ENCODE data around the gene PSMG3.
A peak's percentile ranks its signal among the peaks of the same experiment; 100 is the strongest.
"Not testable (repeated sequence)": the region's sequence is repeated elsewhere in the genome, so short reads cannot be mapped to it uniquely, and the experiment has no call there.

PSMG3 gene

DNA sequence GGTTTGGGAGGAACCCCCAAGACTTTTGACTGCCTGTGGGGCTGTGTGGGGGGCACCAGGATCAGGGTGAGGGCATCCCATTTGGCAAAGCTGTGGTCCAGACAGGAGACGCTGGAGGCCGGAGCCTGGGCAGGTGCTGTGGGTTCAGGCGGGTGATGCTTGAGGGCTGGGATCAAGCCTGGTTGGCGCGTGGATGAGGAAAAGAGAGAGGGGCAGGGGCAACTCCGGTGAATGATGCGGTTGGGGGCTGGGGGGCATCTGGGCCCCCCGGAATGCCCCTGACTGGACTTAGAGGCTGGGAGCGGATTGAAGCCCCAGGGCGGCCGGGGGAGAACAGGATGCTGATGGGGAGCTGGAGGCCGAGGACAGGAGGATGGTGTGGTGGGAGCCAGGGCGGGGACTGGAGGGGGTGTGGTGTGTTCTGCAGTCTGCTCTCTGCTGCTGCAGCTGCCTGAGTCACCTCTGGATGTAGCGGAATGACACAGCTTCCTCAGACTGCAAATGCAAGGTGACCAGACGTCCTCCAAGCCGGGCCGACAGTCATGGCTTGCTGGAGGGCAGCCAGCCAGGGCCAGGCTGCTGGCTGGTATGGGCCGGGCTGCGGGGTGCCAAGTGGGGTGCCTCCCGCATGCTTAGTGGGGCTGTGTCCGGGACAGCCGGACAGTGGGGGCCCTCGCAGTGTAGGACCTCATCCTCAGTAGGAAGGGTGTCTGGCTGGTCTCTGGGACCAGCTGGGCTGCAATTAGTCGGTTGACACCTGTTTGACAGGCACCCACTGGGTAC lies 36.1 kb downstream of the PSMG3 start:
- DNase-seq (ENCODE audit: low read depth in 2 of 2), result peak in 1 of 2 donors; percentile 34

GRCh38 chr7:1533255-1533546 lies 36.6 kb downstream of the PSMG3 start:
- DNase-seq (ENCODE audit: low read depth in 2 of 2), result no peak

GRCh38 chr7:1532456-1533254 lies 37.2 kb downstream of the PSMG3 start:
- no peak for DNase-seq (ENCODE audit: low read depth in 2 of 2)

- DNase-seq (ENCODE audit: low read depth in 2 of 2), result no peak
These were observed 37.8 kb downstream of the PSMG3 start for GRCh38 chr7:1531979-1532455.

GRCh38 chr7:1531263-1531978 lies 38.4 kb downstream of the PSMG3 start:
- DNase-seq (ENCODE audit: low read depth in 2 of 2), result no peak

GRCh38 chr7:1530946-1531262 lies 38.9 kb downstream of the PSMG3 start:
- DNase-seq (ENCODE audit: low read depth in 2 of 2), result no peak

GRCh38 chr7:1529383-1530116 lies 40.3 kb downstream of the PSMG3 start:
- no peak for DNase-seq (ENCODE audit: low read depth in 2 of 2)

DNA sequence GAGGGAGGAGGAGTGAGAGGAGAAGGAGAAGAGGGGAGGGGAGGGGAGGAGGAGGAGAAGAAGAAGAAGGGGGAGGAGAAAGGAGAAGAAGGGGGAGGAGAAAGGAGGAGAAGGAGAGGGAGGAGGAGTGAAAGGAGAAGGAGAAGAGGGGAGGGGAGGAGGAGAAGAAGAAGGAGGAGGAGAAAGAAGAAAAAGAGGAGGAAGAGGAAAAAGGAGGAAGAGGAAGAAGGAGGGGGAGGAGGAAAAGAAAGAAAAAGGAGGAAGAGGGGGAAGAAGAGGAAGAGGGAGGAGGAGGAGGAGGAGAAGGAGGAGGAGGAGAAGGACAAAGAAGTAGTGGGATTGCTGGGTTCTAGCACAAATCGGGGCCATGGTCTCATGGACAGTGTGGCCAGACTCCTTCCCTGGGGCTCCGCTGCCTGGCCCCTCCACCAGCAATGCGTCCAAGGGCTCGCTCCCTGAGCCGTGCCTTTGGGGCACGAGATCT lies 43.5 kb downstream of the PSMG3 start:
- no peak for DNase-seq (ENCODE audit: low read depth in 2 of 2)

DNA sequence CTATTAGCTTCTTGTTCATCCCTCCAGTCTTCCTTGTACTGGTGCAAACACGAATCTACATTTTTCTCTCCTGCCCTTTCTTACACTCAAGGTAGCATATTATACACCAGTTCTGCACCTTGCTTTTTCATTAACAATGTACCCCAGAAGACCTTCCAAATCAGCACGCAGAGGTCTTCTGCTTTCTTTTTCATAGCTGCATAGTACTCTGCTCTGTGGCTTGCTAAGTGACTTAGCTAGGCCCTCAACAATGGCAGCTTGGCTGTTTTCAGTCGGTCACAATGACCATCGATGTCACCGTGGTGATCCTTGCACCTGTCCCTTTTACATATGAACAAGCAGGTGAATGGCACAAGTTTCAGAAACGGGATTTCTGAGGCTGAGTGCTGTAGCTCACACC lies 44.4 kb downstream of the PSMG3 start:
- no peak for DNase-seq (ENCODE audit: low read depth in 2 of 2)

DNA sequence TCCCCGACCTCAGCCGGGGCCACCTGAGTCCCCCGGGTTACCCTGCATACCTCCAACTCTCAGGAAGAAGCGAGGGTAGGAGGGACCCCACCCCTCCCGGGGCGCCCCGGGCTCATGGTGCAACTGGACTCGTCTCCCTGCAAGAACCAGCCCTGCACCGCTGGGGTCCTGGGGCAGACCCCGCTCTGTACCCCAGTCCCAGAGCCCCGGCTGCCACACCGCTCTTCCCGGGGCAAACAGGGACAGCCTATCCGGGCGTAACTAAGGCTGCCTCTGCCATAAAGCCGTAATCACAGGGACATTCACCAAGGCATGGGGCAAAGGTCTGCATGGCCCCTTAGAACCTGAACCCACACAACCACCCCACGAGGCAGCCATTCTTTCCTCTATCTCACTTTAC lies 46.0 kb downstream of the PSMG3 start:
- DNase-seq (ENCODE audit: low read depth in 2 of 2), result no peak

GRCh38 chr7:1523208-1523607 lies 46.6 kb downstream of the PSMG3 start:
- no peak for DNase-seq (ENCODE audit: low read depth in 2 of 2)

DNA sequence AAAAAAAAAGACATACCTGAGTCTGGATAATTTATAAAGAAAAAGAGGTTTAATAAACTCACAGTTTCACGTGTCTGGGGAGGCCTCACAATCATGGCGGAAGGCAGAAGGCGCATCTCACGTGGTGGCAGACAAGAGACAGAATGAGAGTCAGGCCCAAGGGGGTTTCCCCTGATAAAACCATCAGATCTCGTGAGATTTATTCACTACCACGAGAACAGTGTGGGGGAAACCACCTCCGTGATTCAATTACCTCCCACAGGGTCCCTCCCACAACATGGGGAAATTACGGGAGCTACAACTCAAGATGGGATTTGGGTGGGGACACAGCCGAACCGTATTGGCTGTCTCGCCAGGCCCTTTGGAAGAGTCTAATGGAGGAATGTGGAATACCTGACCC lies 48.4 kb downstream of the PSMG3 start:
- DNase-seq (ENCODE audit: low read depth in 2 of 2), result no peak

DNA sequence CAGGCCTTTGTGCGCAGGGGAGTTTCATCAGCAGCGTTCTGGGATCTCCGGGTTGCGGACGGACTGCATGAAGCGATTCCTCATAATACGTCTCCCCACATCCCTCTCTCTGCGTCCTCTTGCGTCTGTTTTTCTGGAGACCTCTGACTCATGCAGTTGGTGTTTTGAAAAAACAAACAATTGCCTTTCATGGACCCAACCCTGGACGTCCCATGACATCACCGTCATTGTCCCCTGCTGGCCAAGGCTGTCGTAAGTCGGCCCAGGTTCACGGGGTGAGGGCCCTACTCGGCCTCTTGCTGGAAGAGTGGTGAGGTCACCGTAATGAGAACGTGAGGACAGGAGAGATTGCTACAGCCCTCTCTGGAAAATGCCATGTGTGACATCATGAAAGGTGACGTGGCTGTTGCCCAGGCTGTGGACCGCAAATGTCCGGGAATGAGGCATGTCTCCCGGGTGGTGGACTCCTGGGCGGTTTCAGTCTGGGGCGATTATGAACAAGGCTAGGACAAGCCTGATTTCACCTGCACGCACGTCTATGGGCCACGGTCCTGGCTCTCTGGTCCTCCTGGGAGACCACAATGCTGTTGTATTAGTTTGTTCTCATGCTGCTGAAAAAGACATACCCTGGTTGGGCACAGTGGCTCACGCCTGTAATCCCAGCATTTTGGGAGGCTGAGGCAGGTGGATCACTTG lies 49.1 kb downstream of the PSMG3 start:
- DNase-seq (ENCODE audit: low read depth in 2 of 2), result no peak

- DNase-seq (ENCODE audit: low read depth in 2 of 2), result not testable (repeated sequence)
These were observed 50.4 kb downstream of the PSMG3 start for GRCh38 chr7:1519322-1519922.
